Measurements from ENCODE around the gene EPHA4.

The EPHA4 gene

GRCh38 chr2:221572219-221572820 is at the start of gene EPHA4:
TSS of gene EPHA4 (minus strand) at chr2:221572304. CDS start at chr2:221572248, 56 bp downstream.
- peak; percentile 79 for DNase-seq (ENCODE audit: low read depth)

GRCh38 chr2:221618007-221618406 is 45.9 kb upstream of the EPHA4 start:
- DNase-seq (ENCODE audit: low read depth), result no peak

- DNase-seq (ENCODE audit: low read depth), result no peak
Measured at GRCh38 chr2:221616561-221616960, 44.5 kb upstream of the EPHA4 start.

DNA sequence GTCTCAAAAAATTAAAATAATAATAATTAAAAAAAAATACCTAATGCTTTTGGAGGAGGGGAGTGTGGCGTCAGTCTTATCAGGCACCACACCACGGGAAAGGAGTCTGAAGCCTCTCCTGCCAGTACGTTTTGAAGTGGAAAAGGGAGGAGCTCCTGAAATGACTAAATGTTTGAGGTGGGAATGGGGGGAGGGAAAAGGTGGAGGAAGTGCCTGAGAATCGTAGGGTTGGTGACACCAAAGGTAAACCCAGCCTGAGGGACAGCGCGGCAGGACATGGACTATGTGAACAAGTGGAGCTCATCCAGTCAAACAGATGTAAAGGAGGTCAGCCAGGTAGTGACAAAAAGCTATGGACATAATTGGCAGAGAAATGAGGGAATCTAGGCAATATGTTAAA is 42.2 kb upstream of the EPHA4 start:
- DNase-seq (ENCODE audit: low read depth), result no peak

- no peak for DNase-seq (ENCODE audit: low read depth)
Measured at GRCh38 chr2:221612800-221613199, 40.7 kb upstream of the EPHA4 start.

GRCh38 chr2:221612161-221612560 is 40.1 kb upstream of the EPHA4 start:
- no peak for DNase-seq (ENCODE audit: low read depth)

- no peak for DNase-seq (ENCODE audit: low read depth)
Measured at GRCh38 chr2:221610675-221611074, 38.6 kb upstream of the EPHA4 start.

- no peak for DNase-seq (ENCODE audit: low read depth)
Measured at GRCh38 chr2:221610255-221610654, 38.2 kb upstream of the EPHA4 start.

GRCh38 chr2:221608442-221608841 is 36.3 kb upstream of the EPHA4 start:
- DNase-seq (ENCODE audit: low read depth), result no peak

DNA sequence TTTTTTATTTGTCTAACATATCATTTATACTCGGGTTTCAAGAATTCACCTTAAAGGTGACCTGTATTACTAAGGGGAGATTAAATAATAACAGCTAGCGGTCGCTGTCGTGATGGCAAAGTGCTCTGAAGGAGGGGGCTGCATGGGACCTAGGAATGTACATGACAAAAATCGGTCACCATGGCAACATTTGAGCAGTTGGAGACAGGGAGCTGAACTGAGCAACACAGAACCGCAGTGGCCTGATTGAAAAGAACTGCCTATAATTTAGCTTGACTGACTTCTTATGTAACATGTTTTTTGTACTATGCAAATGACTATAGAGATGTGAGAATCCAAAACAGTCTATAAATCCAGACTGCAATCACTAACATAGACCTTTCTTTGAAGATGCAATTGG is 34.3 kb upstream of the EPHA4 start:
- no peak for DNase-seq (ENCODE audit: low read depth)

- no peak for DNase-seq (ENCODE audit: low read depth)
Measured at GRCh38 chr2:221605751-221606240, 33.7 kb upstream of the EPHA4 start.

DNA sequence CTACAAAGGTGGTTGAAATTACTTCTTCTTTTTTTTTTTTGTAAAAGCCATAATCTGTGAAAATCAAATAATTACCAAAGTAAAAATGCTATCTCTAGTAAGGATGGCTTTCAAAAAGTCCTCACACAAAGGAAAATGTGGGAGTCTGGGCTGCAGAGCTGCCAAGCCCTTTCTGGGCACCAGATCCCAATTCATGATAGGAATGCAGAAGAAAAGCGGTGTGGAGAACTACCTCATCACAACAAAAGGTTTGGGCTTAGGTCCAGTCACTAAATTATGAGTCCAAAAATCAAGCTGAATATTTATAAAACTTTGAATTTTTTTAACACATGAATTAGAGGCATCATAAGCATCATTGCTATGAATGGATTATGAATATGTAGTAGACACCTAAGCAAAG is 30.8 kb upstream of the EPHA4 start:
- no peak for DNase-seq (ENCODE audit: low read depth)

- no peak for DNase-seq (ENCODE audit: low read depth)
Measured at GRCh38 chr2:221601376-221601775, 29.3 kb upstream of the EPHA4 start.

DNA sequence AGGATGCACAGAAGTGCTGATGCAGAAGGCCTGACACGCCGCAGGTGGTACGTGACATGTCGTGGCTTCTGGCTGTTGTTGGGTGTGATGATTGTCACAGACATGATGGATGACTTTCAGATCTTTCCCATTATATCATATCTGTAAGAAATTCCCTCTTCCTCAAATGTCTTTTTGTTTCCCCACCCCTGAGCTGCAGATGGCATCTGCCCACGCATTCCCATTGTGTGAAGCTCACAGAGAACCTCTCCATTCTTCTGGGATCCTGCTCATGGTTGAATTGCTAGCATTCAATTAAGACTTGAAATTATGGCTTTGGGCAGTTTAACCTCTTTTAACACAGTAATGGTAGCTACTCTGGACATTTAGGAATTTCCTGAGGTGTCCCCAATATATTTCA is 28.3 kb upstream of the EPHA4 start:
- DNase-seq (ENCODE audit: low read depth), result no peak

DNA sequence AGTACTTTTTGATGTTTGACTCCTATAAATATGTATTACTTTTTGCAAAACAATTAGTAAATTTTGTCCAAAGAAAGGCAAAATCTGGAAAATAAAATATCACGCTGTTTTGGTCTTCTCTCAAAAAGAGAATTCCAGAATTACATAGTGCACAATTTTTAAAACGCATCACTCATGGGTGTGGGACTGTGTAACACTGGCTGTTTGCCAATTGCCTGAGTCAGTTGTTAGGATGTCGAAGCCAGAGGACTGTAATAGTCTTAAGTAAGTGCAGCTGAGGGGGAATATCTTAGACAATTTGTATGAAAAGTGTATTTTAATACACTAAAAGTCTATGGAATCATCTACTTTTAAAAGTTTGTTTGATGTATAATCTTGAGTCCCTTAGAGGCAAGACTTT is 24.1 kb upstream of the EPHA4 start:
- DNase-seq (ENCODE audit: low read depth), result peak; percentile 73

GRCh38 chr2:221590861-221591365 is 18.8 kb upstream of the EPHA4 start:
- DNase-seq (ENCODE audit: low read depth), result no peak

DNA sequence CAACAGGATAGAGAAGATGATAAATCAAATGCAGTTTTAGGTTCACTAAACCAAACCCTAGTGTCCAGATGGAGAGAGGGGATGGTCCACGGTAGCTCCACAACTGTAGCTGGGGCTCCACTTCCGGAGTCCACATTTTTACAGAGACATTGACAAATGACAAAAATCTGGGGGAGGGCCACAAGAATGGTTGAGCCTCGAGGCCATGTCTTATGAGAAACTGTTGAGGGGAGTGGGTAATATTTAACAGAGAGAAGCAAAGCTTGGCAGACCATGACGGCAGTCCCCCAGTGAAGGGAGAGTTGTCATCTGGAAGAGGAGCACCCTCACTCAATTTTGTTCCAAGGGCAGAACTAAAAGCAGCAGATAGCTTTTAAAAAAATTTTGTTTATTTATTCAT is 17.6 kb upstream of the EPHA4 start:
- DNase-seq (ENCODE audit: low read depth), result no peak

DNA sequence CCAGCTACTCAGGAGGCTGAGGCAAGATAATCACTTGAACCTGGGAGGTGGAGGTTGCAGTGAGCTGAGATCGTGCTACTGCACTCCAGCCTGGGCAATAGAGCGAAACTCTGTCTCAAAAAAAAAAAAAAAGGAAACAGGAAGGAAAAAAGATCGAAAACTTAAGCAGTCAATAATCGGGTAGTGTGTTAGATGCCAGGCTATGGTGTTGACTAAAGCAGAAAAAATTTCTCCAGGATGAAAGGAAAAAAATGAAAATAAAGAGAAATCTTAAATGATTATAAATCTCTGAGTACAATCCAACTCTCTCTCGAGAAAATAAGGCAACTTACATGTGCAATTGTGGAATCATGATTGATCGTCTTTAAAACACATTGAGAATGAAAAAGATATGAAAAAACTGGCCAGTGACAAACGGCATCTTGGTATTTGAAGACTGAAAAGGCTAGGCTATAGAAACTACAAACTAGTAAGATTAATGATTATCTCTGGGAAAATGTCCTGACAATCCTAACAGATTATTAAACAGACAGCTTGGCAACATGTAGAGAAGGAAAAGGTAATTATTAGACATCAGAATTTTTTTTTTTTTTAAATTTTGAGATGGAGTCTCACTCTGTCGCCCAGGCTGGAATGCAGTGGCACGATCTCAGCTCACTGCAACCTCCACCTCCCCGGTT is 16.3 kb upstream of the EPHA4 start:
- DNase-seq (ENCODE audit: low read depth), result no peak

GRCh38 chr2:221581986-221582385 is 9.9 kb upstream of the EPHA4 start:
- DNase-seq (ENCODE audit: low read depth), result no peak

DNA sequence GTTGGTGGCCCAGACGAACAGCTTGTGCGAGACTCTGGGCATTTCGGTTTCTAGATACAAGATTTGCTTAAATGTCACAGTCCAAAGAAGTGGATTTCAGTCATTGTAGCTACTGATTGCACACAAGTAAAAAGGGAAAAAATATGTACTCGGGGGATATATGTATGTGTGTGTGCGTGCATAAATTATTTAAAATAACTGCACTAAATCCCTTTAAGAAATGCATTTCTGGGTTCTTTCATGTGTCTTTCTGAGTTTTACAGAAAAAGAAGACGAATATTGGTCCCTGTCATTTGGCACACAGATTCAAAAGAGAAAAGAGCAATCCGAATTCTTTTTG is 2.1 kb upstream of the EPHA4 start:
- no peak for DNase-seq (ENCODE audit: low read depth)

DNA sequence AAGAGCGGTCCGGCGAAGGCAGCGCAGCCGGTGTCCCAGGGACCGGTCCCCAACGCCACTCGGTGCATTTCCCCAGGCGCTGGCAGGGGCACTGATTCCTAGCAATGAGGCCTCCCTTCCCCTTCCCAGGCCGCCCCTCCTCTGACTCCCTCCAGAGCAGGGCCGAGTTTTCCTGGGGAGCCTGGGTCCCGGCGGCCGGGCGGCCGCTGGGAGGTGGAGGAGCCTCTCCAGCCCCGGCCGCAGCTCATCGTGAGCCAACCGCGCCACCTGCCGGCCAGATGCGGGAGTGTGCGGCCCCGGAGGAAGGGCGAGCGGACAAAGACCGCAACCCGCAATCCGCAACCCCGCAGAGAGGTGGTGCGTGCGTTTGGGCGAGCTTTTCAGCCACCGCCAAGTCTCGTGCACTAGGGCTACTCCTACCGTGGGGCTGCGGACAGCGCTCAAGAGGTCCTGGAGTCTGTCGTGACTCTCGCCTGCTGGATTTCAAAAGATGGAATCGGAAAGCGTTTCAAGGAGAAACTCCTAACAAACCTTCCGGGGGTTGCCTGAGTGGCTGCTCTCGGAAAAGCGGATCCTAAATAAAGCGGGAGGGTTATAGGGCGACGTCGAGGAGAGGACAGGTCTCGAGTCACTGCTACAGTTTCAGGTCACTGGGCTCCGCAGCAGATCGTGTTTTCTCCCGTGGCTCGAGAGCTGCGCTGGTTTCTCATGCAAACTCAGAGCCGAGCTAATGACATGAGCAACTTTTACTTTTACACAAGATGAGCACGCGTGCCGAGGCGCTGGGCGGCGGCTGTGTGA is 1.5 kb upstream of the EPHA4 start:
- DNase-seq (ENCODE audit: low read depth), result peak; percentile 38

DNA sequence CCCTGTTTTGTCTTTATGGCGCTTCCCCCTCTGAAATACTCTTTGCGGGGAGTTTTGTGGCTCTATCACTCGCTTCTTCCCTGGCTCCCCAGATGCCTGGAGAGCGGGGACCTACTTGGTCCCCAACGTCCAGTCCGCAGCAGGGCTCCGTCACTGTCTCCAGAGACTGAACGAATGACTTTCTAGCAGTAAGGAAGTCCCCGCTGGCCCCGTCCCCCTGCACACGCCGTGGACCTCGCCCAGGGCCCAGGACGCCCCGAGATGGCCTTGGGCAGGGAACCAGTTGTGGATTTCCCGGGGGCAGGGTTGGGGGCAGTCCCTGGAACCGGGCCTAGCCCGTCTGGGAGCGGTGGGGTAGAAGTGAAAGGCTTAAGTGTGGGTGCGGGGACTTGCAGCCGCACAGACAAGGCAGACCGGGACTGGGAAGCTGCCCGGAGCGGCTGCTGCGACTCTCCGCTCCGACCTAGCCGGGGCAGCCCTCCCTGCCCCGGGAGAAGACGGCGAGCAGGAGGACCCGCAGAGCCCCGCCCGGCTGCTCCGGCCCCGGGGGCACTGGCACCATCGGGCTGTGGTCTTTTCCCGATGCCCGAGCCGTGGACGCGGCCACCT is 821 bp upstream of the EPHA4 start:
- no peak for DNase-seq (ENCODE audit: low read depth)

Data from fibroblast of the conjunctiva (primary cell).